ENCODE data around the gene FSTL5.

Gene FSTL5

DNA sequence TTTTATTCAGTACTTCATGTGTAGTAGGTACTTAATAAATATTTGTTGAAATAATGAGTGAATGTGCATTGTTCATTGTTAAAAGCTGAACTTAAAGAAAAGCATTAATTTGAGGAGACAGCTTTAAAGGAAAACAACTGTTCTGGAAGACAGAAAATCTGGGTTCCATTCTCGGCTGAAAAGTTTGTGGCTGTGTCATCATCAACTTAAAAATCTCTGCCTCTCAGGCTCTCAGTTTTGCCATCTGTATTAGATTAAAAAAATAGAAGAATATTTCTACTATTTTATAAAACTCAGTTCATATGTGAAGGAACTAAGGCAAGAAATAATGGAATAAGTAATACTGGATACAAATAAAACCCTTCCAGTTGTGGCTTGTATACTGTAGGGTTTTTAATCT lies 62.5 kb downstream of the FSTL5 start:
- no peak overlapping the region for H3K9ac ChIP-seq (ENCODE audit: low read depth, low read length)
- no peak overlapping the region for H3K27ac ChIP-seq (ENCODE audit: low read length)
- no peaks in the 10 kb centered on the region for H3K27me3 ChIP-seq (ENCODE audit: insufficient read depth, low read length)
- no peaks in the 10 kb centered on the region for H3K36me3 ChIP-seq (ENCODE audit: insufficient read depth, low read depth, low read length)
- no peak overlapping the region for H3K4me3 ChIP-seq (ENCODE audit: low read length)
- H3K9me3 ChIP-seq (ENCODE audit: insufficient read depth, low read depth, low read length) = peaks cover 6% of the 10 kb centered on the region; the same call in 1 of the 2 replicates
- H3K4me1 ChIP-seq (ENCODE audit: insufficient read depth, low read length) = peaks cover 29% of the 10 kb centered on the region

DNA sequence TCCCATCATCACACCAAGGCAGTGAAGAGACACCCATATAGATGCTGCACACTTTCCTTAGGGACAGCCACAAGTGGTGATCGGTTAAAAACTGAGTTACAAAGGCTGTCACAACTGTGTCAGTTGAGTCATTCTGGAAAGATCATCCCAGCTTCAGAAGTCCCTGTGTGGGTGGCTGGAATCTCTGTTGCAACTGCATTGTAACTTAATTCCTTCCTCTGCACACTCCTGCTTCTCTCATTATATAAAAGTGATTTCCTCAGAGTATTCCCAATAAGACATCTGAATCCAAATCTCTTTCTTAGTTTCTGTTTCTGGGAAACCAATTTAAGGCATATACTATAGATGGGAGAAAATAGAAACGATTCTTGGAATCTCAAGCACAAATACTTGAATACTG lies 88.1 kb downstream of the FSTL5 start:
- Histone ChIP-seq H3K9ac (ENCODE audit: low read depth, low read length) (no peak overlapping the region), H3K27ac (ENCODE audit: low read length) (no peak overlapping the region), H3K9me3 (ENCODE audit: insufficient read depth, low read depth, low read length) (no peaks in the 10 kb centered on the region), H3K36me3 (ENCODE audit: insufficient read depth, low read depth, low read length) (no peaks in the 10 kb centered on the region), H3K4me1 (ENCODE audit: insufficient read depth, low read length) (no peaks in the 10 kb centered on the region), H3K4me3 (ENCODE audit: low read length) (no peak overlapping the region), H3K27me3 (ENCODE audit: insufficient read depth, low read length) (no peaks in the 10 kb centered on the region)

DNA sequence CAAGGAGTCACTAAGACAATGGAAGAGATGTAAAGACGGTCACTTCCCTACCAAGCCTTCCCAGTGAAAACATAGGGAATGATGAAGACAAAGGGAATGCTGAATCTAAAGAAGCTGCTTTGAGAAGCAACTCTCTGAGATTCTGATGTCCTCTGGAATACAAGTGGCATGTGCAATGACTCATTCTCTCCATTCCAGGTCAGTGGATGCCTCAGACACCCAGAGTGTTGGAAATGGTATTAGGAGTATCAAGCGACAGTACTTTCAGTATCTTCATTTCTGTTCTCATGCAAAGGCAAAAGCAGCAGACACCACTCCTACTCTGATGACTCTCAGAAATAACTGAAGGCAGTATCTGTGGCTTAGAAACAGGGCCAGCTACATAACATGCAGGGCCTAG lies 102.6 kb downstream of the FSTL5 start:
- H3K4me3 ChIP-seq (ENCODE audit: low read length) = no peak overlapping the region
- H3K36me3 ChIP-seq (ENCODE audit: insufficient read depth, low read depth, low read length) = no peaks in the 10 kb centered on the region
- H3K27ac ChIP-seq (ENCODE audit: low read length) = peak overlapping the region; percentile 56
- H3K9ac ChIP-seq (ENCODE audit: low read depth, low read length) = peak overlapping the region; percentile 22; the same call in 1 of the 2 replicates
- no peaks in the 10 kb centered on the region for H3K9me3 ChIP-seq (ENCODE audit: insufficient read depth, low read depth, low read length)
- H3K27me3 ChIP-seq (ENCODE audit: insufficient read depth, low read length) = no peaks in the 10 kb centered on the region
- H3K4me1 ChIP-seq (ENCODE audit: insufficient read depth, low read length) = peaks cover 26% of the 10 kb centered on the region; the same call in 1 of the 2 replicates

DNA sequence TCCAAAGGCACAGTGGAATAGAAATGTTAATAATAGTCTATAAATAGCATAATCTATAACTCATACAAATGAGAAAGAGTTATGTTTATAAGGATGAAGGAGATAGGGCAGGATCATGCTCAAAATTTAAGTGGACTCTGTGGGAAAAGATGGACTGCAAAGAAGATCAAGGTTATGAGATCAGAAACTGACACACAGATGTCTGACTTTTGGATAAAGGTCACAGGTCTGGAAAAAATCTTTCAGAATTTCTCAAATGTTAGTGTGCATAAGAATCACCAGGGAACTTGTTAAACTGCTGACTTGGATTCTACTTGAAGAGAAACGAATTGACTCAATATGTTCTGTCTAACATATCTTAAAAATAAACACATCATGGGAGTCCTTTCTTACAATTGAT lies 104.1 kb downstream of the FSTL5 start:
- no peaks in the 10 kb centered on the region for H3K27me3 ChIP-seq (ENCODE audit: insufficient read depth, low read length)
- H3K4me3 ChIP-seq (ENCODE audit: low read length) = no peak overlapping the region
- H3K4me1 ChIP-seq (ENCODE audit: insufficient read depth, low read length) = peaks cover 26% of the 10 kb centered on the region; the same call in 1 of the 2 replicates
- no peaks in the 10 kb centered on the region for H3K36me3 ChIP-seq (ENCODE audit: insufficient read depth, low read depth, low read length)
- H3K9me3 ChIP-seq (ENCODE audit: insufficient read depth, low read depth, low read length) = no peaks in the 10 kb centered on the region
- no peak overlapping the region for H3K9ac ChIP-seq (ENCODE audit: low read depth, low read length)
- H3K27ac ChIP-seq (ENCODE audit: low read length) = no peak overlapping the region

- Histone ChIP-seq H3K27me3 (ENCODE audit: insufficient read depth, low read length) (no peaks in the 10 kb centered on the region), H3K9ac (ENCODE audit: low read depth, low read length) (no peak overlapping the region), H3K4me3 (ENCODE audit: low read length) (no peak overlapping the region), H3K9me3 (ENCODE audit: insufficient read depth, low read depth, low read length) (no peaks in the 10 kb centered on the region), H3K27ac (ENCODE audit: low read length) (no peak overlapping the region), H3K36me3 (ENCODE audit: insufficient read depth, low read depth, low read length) (no peaks in the 10 kb centered on the region), H3K4me1 (ENCODE audit: insufficient read depth, low read length) (peaks cover 10% of the 10 kb centered on the region; the same call in 1 of the 2 replicates)
These were observed 106.8 kb downstream of the FSTL5 start for GRCh38 chr4:162056990-162057389.

- Histone ChIP-seq H3K9me3 (ENCODE audit: insufficient read depth, low read depth, low read length) (no peaks in the 10 kb centered on the region), H3K4me3 (ENCODE audit: low read length) (no peak overlapping the region)
These were observed 117.7 kb downstream of the FSTL5 start for GRCh38 chr4:162046135-162046534.

GRCh38 chr4:162038112-162038511 lies 125.7 kb downstream of the FSTL5 start:
- H3K4me3 ChIP-seq (ENCODE audit: low read length) = no peak overlapping the region
- no peaks in the 10 kb centered on the region for H3K9me3 ChIP-seq (ENCODE audit: insufficient read depth, low read depth, low read length)
- H3K4me1 ChIP-seq (ENCODE audit: insufficient read depth, low read length) = no peaks in the 10 kb centered on the region
- H3K27me3 ChIP-seq (ENCODE audit: insufficient read depth, low read length) = no peaks in the 10 kb centered on the region
- no peaks in the 10 kb centered on the region for H3K36me3 ChIP-seq (ENCODE audit: insufficient read depth, low read depth, low read length)
- H3K9ac ChIP-seq (ENCODE audit: low read depth, low read length) = no peak overlapping the region
- no peak overlapping the region for H3K27ac ChIP-seq (ENCODE audit: low read length)

More at GRCh38 chr4:162046135-162046534, 117.7 kb downstream of the FSTL5 start:
- H3K36me3 ChIP-seq (ENCODE audit: insufficient read depth, low read depth, low read length) = no peaks in the 10 kb centered on the region
- no peak overlapping the region for H3K27ac ChIP-seq (ENCODE audit: low read length)
- H3K4me1 ChIP-seq (ENCODE audit: insufficient read depth, low read length) = no peaks in the 10 kb centered on the region
- H3K9ac ChIP-seq (ENCODE audit: low read depth, low read length) = no peak overlapping the region
- no peaks in the 10 kb centered on the region for H3K27me3 ChIP-seq (ENCODE audit: insufficient read depth, low read length)

- no peaks in the 10 kb centered on the region for H3K4me1 ChIP-seq (ENCODE audit: insufficient read depth, low read length)
- H3K9me3 ChIP-seq (ENCODE audit: insufficient read depth, low read depth, low read length) = no peaks in the 10 kb centered on the region
- H3K4me3 ChIP-seq (ENCODE audit: low read length) = no peak overlapping the region
- H3K27ac ChIP-seq (ENCODE audit: low read length) = no peak overlapping the region
- H3K36me3 ChIP-seq (ENCODE audit: insufficient read depth, low read depth, low read length) = no peaks in the 10 kb centered on the region
- H3K9ac ChIP-seq (ENCODE audit: low read depth, low read length) = no peak overlapping the region
- H3K27me3 ChIP-seq (ENCODE audit: insufficient read depth, low read length) = no peaks in the 10 kb centered on the region
These were observed 145.9 kb downstream of the FSTL5 start for GRCh38 chr4:162017863-162018262.

DNA sequence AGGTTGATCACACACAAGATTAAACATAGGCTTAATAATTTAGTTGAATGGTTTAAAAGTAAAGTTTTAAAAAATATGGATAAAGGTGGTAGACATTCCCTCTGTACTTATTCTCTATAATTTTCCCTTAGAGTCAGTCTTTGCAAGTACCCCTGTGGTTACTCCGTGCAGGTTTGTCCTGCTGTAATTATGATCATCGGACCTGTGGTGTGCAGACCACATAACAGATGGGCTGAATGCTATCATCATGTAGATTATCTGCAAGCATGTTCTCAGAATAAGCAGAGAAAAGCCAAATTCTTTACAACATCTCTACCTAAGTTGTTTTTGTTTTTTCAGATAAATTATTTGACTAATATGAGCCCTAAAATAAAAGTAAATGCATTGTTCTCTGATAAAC lies 146.8 kb downstream of the FSTL5 start:
- Histone ChIP-seq H3K4me3 (ENCODE audit: low read length) (no peak overlapping the region), H3K36me3 (ENCODE audit: insufficient read depth, low read depth, low read length) (no peaks in the 10 kb centered on the region), H3K27ac (ENCODE audit: low read length) (no peak overlapping the region), H3K4me1 (ENCODE audit: insufficient read depth, low read length) (no peaks in the 10 kb centered on the region), H3K9me3 (ENCODE audit: insufficient read depth, low read depth, low read length) (no peaks in the 10 kb centered on the region), H3K27me3 (ENCODE audit: insufficient read depth, low read length) (no peaks in the 10 kb centered on the region), H3K9ac (ENCODE audit: low read depth, low read length) (no peak overlapping the region)

- Histone ChIP-seq H3K27me3 (ENCODE audit: insufficient read depth, low read length) (no peaks in the 10 kb centered on the region), H3K36me3 (ENCODE audit: insufficient read depth, low read depth, low read length) (no peaks in the 10 kb centered on the region), H3K4me3 (ENCODE audit: low read length) (no peak overlapping the region), H3K27ac (ENCODE audit: low read length) (no peak overlapping the region), H3K4me1 (ENCODE audit: insufficient read depth, low read length) (no peaks in the 10 kb centered on the region), H3K9ac (ENCODE audit: low read depth, low read length) (no peak overlapping the region), H3K9me3 (ENCODE audit: insufficient read depth, low read depth, low read length) (no peaks in the 10 kb centered on the region)
These were observed 147.6 kb downstream of the FSTL5 start for GRCh38 chr4:162016219-162016618.

GRCh38 chr4:162015090-162015489 lies 148.7 kb downstream of the FSTL5 start:
- Histone ChIP-seq H3K27me3 (ENCODE audit: insufficient read depth, low read length) (no peaks in the 10 kb centered on the region), H3K4me3 (ENCODE audit: low read length) (no peak overlapping the region), H3K9ac (ENCODE audit: low read depth, low read length) (no peak overlapping the region), H3K9me3 (ENCODE audit: insufficient read depth, low read depth, low read length) (no peaks in the 10 kb centered on the region), H3K4me1 (ENCODE audit: insufficient read depth, low read length) (no peaks in the 10 kb centered on the region), H3K36me3 (ENCODE audit: insufficient read depth, low read depth, low read length) (no peaks in the 10 kb centered on the region), H3K27ac (ENCODE audit: low read length) (no peak overlapping the region)

GRCh38 chr4:162011089-162011488 lies 152.7 kb downstream of the FSTL5 start:
- H3K27ac ChIP-seq (ENCODE audit: low read length) = no peak overlapping the region
- no peak overlapping the region for H3K4me3 ChIP-seq (ENCODE audit: low read length)
- no peaks in the 10 kb centered on the region for H3K27me3 ChIP-seq (ENCODE audit: insufficient read depth, low read length)
- no peaks in the 10 kb centered on the region for H3K36me3 ChIP-seq (ENCODE audit: insufficient read depth, low read depth, low read length)
- H3K9ac ChIP-seq (ENCODE audit: low read depth, low read length) = no peak overlapping the region
- no peaks in the 10 kb centered on the region for H3K9me3 ChIP-seq (ENCODE audit: insufficient read depth, low read depth, low read length)
- H3K4me1 ChIP-seq (ENCODE audit: insufficient read depth, low read length) = no peaks in the 10 kb centered on the region

GRCh38 chr4:162010362-162010761 lies 153.4 kb downstream of the FSTL5 start:
- Histone ChIP-seq H3K27me3 (ENCODE audit: insufficient read depth, low read length) (no peaks in the 10 kb centered on the region), H3K4me1 (ENCODE audit: insufficient read depth, low read length) (no peaks in the 10 kb centered on the region), H3K27ac (ENCODE audit: low read length) (no peak overlapping the region), H3K9me3 (ENCODE audit: insufficient read depth, low read depth, low read length) (no peaks in the 10 kb centered on the region), H3K36me3 (ENCODE audit: insufficient read depth, low read depth, low read length) (no peaks in the 10 kb centered on the region), H3K4me3 (ENCODE audit: low read length) (no peak overlapping the region), H3K9ac (ENCODE audit: low read depth, low read length) (no peak overlapping the region)
